Activated CD8-positive, alpha-beta T cell treated with anti-CD3 and anti-CD28 coated beads for 36 hours (primary cell): ENCODE measurements around the gene TM4SF18. TPM values are rescaled to one million over a fixed set of nuclear protein-coding genes. Genes with fewer than 3 reads are reported as not detected.

Source experiments
- ATAC-seq: fragments of 200-7000 bp; cut with Tn5 transposase; one replicate; pipeline ENCODE4 v1.10.0; 2021; ENCODE audit warnings: mild to moderate bottlenecking, moderate library complexity
- CTCF ChIA-PET: fragments of 350-600 bp; sonication (Branson Sonifier 250); formaldehyde crosslinking; loops from one replicate; lab custom pipeline; 2021; ENCODE audit warnings: antibody characterized with exemption; lab: Charles Lee
- POLR2A ChIA-PET: fragments of 350-600 bp; sonication (Branson Sonifier 250); formaldehyde crosslinking; loops from one replicate; lab custom pipeline; 2021; ENCODE audit warnings: antibody characterized with exemption; lab: Charles Lee
- DNase-seq: peaks from one replicate; pipeline ENCODE4 v3.0.0-alpha.2; 2020
- H3K27ac Mint-ChIP-seq: one replicate; pipeline ENCODE4 v1.8.0; 2021; ENCODE audit warnings: mild to moderate bottlenecking, mixed read lengths
- H3K27me3 Mint-ChIP-seq: one replicate; pipeline ENCODE4 v1.8.0; 2021; ENCODE audit warnings: mixed read lengths
- H3K36me3 Mint-ChIP-seq: one replicate; pipeline ENCODE4 v1.8.0; 2021; ENCODE audit warnings: low read depth, mixed read lengths
- H3K4me1 Mint-ChIP-seq: one replicate; pipeline ENCODE4 v1.8.0; 2021; ENCODE audit warnings: low read depth, mixed read lengths
- H3K4me3 Mint-ChIP-seq: one replicate; pipeline ENCODE4 v1.8.0; 2021; ENCODE audit warnings: mild to moderate bottlenecking, moderate library complexity, mixed read lengths
- H3K9me3 Mint-ChIP-seq: one replicate; pipeline ENCODE4 v1.8.0; 2021; ENCODE audit warnings: mixed read lengths
- intact Hi-C: fragments of 100-400 bp; cut with micrococcal nuclease; formaldehyde crosslinking; loops from one replicate; pipeline ENCODE4 v1.10.0; 2022
- total RNA-seq, 2 experiments: library from RNA; stranded (reverse); gene quantifications; one replicate each; pipeline ENCODE4 v1.2.3, GENCODE V29; 2021
- TF ChIP-seq, protein P1 (sequence below): fragments of 200-600 bp; IDR thresholded peaks from one replicate; pipeline ENCODE4 v1.8.0; 2022; ENCODE audit warnings: antibody characterized with exemption, mild to moderate bottlenecking

Gene TM4SF18
- total RNA-seq, 2 experiments from 2014 or later = not detected

DNA sequence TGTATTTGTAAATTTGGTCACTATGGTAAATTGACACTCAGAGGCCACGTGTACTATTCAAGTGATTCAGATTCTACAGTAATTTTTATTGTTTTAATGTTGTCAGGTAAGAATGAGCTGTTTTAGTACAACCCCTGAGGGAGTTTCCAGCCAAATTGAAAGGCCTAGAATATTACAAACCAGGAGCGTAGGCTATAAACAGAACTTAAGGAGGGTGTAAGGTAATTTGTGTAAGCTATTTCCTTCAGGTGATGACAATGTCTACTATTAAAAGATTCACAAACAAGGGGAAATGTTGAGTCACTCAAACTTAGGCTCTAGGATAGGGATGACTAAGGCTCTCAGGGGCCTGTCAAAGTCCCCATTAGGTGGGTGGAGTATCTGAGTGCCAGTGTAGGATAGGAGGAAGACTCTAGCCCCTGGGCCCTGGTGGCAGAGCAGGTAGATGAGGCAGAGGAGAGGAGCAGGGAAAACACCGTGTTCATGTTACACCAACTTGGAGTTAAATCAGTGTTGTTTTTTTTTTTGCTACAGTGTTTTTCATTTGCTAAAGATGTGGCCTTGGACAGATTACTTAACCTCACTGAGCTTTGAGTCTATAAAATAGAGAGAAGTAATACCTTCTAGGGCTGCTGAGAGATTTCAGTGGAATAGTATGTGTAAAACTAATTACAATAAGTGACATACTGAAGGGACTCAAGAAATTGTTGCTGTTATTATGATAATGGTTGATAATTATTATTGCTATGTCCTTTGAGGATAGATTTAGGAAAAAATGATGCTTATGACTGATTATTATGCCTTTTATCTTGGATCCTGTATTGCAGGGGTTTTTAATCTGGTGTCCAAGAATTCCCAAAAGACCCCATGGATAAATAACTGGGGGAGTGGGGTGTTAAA lies 33.8 kb upstream of the TM4SF18 start:
- intact Hi-C loops = no loop called here
- POLR2A ChIA-PET = no interaction called here
- Mint-ChIP-seq H3K9me3 (no peaks in the 10 kb centered on the region), H3K27me3 (no peaks in the 10 kb centered on the region), H3K27ac (no peak overlapping the region), H3K4me3 (no peak overlapping the region), H3K36me3 (no peaks in the 10 kb centered on the region), H3K4me1 (peaks cover 9% of the 10 kb centered on the region)
- DNase-seq (peak; percentile 42), ATAC-seq (peak; percentile 94)
- TF ChIP-seq, protein P1, sequence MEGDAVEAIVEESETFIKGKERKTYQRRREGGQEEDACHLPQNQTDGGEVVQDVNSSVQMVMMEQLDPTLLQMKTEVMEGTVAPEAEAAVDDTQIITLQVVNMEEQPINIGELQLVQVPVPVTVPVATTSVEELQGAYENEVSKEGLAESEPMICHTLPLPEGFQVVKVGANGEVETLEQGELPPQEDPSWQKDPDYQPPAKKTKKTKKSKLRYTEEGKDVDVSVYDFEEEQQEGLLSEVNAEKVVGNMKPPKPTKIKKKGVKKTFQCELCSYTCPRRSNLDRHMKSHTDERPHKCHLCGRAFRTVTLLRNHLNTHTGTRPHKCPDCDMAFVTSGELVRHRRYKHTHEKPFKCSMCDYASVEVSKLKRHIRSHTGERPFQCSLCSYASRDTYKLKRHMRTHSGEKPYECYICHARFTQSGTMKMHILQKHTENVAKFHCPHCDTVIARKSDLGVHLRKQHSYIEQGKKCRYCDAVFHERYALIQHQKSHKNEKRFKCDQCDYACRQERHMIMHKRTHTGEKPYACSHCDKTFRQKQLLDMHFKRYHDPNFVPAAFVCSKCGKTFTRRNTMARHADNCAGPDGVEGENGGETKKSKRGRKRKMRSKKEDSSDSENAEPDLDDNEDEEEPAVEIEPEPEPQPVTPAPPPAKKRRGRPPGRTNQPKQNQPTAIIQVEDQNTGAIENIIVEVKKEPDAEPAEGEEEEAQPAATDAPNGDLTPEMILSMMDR = no peak
- CTCF ChIA-PET = interaction anchor here (0.9 kb wide), 1 partner anchor 75 kb away, joined by 3 read pairs; no protein-coding TSS in a partner anchor

DNA sequence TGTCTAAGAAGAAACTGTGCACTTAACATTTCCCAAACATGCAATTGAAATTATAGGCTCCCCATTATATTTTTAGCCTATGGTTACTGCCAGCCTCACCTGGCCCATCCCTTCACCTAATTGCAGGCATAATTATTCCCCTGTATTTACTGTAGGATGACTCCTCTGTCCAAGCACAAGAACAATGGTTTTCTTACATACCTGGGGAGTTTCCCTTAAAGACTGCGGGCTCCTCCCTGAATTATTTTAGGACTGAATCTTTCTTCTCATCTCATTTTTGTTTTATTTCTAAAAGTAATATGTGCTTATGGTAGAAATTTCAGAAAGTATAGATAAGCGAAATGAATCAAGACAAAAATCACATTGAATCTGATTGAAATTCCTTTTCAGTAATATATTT lies 32.6 kb upstream of the TM4SF18 start:
- H3K27me3 Mint-ChIP-seq = no peaks in the 10 kb centered on the region
- no peak for DNase-seq
- H3K4me1 Mint-ChIP-seq = peaks cover 9% of the 10 kb centered on the region
- TF ChIP-seq, protein P1 = no peak
- intact Hi-C loops = no loop called here
- no peak overlapping the region for H3K27ac Mint-ChIP-seq
- ChIA-PET CTCF (no interaction called here), POLR2A (no interaction called here)
- no peaks in the 10 kb centered on the region for H3K9me3 Mint-ChIP-seq
- H3K4me3 Mint-ChIP-seq = no peak overlapping the region
- ATAC-seq = no peak
- H3K36me3 Mint-ChIP-seq = no peaks in the 10 kb centered on the region

DNA sequence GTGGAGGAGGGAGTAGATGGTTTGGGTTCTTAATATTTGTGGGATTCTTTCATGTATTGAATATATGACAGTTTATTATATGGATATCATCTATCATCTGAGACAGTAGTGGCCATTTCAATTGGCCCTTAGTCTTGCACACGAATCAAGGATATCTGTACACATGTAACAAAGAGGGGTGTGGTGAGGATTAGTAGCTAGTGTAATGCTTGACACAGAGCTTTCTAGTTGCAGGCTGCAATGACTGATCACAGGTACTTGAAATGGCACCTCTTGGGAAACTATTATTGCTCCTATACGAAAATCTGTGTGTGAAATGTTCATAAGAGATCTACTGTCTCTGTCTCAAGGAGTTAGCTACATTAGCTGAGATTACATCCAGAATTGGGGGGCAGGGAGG lies 31.2 kb upstream of the TM4SF18 start:
- no peak for DNase-seq
- H3K27me3 Mint-ChIP-seq = peaks cover 4% of the 10 kb centered on the region
- no peak overlapping the region for H3K27ac Mint-ChIP-seq
- TF ChIP-seq, protein P1 = no peak
- intact Hi-C loops = no loop called here
- H3K4me3 Mint-ChIP-seq = no peak overlapping the region
- CTCF ChIA-PET = no interaction called here
- no peaks in the 10 kb centered on the region for H3K36me3 Mint-ChIP-seq
- H3K9me3 Mint-ChIP-seq = no peaks in the 10 kb centered on the region
- no peak for ATAC-seq
- POLR2A ChIA-PET = no interaction called here
- H3K4me1 Mint-ChIP-seq = peaks cover 9% of the 10 kb centered on the region

DNA sequence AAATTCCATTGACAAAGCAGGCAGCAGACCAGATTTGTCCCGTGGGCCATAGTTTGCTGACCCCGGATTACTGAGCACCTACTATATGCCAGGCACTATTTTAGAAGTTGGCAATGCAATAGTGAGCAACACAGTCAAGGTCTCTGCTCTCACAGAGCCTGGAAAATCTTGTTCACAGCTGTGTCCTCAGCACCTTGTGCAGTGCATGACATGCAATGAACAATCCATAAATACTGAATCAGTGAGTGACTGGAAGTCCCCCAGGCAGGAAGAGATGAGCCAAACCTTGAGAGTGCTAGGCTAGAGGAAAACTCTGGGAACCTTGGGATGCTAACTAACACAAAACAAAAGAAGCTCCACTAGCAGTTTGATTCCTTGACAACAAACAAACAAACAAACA lies 29.6 kb upstream of the TM4SF18 start:
- Mint-ChIP-seq H3K27ac (no peak overlapping the region), H3K4me1 (peaks cover 9% of the 10 kb centered on the region), H3K36me3 (no peaks in the 10 kb centered on the region), H3K9me3 (no peaks in the 10 kb centered on the region), H3K4me3 (no peak overlapping the region), H3K27me3 (peaks cover 4% of the 10 kb centered on the region)
- POLR2A ChIA-PET = no interaction called here
- TF ChIP-seq, protein P1 = no peak
- intact Hi-C loops = no loop called here
- ATAC-seq = no peak
- DNase-seq = no peak
- CTCF ChIA-PET = no interaction called here

DNA sequence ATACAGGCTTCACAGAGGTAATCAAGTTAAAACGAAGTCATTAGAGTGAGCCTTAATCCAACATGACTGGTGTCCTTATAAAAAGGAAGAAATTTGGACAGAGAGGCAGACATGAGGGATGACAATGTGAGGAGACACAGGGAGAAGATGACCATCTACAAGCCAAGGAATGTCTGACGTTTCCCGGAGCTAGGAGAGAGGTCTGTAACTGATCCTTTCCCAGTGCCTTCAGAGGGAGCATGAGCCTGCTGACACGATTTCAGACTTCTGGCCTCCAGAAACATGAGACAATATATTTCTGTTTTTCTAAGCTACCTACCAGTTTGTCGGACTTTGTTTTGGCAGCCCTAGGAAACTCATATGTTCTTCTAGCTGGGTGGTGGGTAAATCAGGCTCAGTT lies 28.9 kb upstream of the TM4SF18 start:
- ATAC-seq (no peak), DNase-seq (no peak)
- Mint-ChIP-seq H3K36me3 (no peaks in the 10 kb centered on the region), H3K27ac (no peak overlapping the region), H3K4me1 (peaks cover 8% of the 10 kb centered on the region), H3K27me3 (peaks cover 4% of the 10 kb centered on the region), H3K9me3 (no peaks in the 10 kb centered on the region), H3K4me3 (no peak overlapping the region)
- ChIA-PET POLR2A (interaction anchor here (1.7 kb wide), 1 partner anchor 12 kb away, joined by 3 read pairs; no protein-coding TSS in a partner anchor), CTCF (no interaction called here)
- TF ChIP-seq, protein P1 = no peak
- intact Hi-C loops = no loop called here
